HCEC 1CT (cell line): ENCODE results near the gene PKD1L1.

Source experiments
- DNase-seq: peaks from one replicate; pipeline ENCODE4 v3.0.0-alpha.2; 2017

The PKD1L1 gene

DNA sequence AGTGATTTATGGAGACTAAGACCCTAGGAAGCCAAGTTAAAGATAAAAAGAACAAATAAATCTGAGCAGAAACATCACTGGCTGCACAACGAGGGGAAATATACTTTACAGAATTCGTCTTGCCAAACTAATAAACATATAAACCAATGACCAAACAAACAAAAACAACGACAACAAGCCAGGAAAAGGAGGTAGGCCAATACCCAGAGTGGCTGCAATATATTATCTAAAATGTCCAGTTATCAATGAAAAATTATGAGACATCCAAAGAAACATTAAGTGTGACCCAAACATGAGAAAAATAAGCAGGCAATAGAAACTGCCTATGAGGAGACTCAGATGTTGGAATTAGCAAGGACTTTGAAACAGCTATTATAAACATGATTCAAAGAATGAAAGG lies 81.0 kb downstream of the PKD1L1 start:
- no peak for DNase-seq

DNA sequence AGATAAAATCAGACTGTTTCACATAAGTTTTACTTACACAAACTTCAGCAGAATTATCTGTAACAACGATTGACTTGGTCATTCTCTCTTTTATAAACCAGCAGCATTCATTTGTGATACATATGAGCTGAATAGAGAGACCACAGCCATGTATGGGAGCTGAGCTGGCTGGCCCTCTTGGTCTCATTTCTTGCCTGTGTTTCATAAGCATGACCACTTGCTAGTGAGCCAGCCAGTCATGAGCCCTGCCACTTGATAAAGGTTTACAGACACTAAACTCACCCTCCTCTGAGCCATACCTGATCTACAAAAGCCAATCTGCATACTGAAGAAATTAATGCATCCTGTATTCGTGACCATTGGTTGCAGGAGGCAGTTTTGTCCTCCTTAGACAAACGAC lies 82.1 kb downstream of the PKD1L1 start:
- DNase-seq, result no peak

DNA sequence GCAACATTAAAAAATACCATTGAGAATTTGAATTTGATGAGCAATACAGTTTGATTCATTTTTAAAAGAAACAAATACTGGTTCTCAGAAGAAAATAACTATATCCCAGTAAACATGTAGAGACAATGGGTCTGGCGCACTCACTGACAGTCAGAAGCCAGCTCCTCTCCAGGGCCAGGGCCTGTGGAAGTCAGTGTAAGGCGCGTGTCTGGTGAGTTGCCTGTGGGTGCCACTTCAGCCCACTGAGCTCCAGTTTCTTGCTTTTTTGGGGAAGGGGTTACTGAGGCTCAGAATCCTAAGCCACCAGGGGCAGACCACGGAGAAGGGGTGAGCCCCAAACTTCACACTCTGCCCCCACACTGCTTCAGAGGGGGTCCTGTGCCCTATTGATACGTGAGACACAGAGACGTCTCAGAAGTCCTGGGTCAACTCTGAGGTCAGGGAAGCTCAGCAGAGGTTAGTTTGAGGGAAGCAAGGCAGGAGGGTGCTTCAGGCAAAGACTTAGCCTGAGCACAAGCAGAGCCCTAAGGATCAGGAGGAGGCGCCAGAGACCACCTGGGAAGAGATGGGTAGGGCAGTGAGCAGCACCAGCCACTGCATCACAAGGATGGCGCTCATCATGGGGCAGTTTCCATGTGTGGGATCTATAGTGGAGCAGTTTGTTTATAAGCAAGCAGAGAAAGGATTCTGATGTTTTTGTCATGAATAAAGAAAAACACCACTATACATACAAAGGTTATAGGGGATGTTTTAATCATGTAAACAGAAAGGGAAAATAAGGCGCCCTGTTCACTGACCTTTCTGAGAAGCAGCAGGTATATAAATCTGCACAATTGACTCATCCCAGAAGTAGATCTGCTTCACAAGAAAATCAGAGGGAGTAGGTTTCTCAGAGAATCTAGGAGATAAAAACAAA lies 95.7 kb downstream of the PKD1L1 start:
- peak; percentile 20 for DNase-seq

DNA sequence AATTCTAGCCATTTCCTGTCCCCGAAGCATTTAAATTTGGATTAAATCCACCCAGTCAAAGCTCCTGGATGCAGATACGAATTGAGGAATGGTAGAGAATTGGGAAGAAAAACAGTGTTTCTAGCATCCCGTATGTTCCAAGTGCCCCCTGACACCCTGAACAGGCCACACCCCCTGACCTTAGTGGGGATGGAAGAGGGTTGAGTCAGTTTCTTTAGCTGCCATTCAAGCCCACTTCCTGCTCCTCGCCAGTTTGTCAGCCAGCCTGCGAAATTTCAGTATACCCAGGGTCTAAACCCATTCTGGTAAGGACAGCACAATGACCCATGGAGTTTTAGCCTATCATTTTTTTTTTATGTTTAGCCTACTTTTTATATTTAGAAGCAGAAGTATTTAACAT lies 101.1 kb downstream of the PKD1L1 start:
- no peak for DNase-seq

DNA sequence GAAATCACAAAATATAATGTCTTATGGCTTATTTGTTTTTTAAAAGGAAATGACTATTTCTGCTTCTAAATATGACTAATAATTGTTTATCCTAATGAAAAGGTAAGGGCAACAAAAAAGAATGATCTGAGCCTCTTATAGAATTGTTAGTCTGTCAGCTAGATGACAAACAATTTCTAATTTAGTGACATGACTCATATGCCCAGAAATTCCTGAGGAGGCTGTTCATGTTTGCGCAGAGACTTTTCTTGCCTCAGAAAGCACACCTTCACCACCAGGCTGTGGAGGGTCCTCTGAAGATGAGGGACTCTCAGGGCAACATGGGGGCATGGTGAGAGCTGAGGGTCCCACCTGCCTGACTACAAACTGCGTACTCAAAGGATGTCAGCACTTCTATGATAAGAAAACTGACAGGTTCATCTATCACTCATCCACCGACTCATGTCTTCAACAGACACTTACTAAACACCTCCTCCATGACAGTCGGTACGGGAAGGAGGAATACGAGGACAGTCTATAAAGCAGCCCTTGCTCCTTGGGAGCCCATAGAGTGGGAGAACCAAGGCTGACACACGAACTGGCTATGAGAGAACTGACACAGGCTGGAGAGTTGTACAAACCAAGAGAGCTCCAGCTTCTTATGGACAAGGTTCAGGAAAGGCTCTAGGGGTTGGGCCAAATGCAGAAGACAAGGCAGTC lies 102.0 kb downstream of the PKD1L1 start:
- peak; percentile 28 for DNase-seq

DNA sequence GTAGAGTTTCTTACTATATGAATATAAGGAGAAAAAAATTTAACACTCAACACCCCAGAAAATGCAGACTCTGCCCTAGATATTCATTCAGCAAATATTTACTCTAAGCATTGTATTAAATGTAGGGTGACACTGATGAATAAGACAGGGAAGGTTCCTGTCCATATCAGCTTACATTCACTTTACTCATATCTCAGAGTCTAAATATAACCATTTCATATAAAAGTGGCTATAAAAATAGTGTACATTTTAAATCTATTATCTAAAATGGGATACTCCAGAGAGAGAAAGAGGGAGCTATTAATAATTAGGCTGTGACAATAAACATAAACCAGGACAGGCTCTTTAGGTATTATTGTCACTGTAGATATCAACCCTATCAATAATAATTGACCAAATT lies 104.0 kb downstream of the PKD1L1 start:
- DNase-seq, result no peak

DNA sequence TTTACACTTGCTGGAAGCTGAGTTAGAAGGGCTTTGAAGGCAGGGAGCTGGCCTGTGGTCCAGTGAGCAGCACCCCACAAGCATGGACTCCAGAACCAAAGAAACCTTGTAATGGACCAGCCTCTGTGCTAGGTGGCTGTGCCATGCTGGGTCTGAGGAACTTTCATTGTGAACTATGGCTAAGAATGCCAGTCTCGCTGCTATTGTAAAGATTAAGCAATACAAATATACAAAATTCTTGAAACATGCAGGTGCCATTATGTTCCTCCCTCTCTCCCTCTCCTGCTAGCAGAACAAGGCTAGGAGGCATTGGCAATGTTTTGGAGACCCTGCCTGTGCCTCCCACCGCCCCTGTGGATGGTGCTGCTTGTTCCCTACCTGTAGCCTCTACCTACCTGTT lies 105.0 kb downstream of the PKD1L1 start:
- no peak for DNase-seq

DNA sequence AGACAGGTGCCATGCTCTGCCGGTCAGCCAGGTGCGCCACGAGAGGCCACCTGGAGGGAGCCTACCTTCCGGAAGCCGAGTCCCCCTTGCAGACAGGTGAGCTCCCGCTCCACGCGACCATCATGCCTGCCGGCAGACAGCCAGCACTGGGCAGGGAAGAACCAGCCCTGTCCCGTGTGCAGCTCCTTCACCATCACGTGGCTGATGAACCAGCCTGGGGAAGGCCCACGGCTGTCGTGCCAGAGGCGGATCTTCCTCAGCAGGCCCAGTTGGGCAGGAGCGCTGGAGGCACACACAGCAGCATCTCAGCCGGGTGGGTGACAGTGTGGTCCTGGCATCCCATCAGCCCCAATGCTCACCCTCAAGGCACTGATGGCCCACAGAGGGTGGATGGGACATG lies 108.9 kb downstream of the PKD1L1 start:
- DNase-seq, result no peak

DNA sequence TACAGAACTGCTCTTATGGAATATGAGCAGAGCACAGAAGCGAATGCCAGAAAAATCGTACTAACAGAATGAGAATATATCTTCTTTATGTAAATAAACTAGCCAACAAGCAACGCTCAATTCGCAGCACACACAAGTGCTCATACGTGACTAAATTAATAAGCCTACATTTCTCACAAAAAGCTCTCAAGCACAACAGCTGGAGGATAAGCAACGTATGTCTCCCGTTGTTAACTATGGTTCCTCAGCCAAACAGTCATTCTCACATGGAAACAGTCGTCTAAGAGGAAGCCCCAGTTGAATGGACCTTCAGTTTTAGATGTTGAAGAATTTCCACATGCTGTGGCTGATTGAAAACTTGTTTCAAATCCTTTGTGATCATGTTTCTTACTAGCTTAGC lies 110.4 kb downstream of the PKD1L1 start:
- DNase-seq, result no peak

DNA sequence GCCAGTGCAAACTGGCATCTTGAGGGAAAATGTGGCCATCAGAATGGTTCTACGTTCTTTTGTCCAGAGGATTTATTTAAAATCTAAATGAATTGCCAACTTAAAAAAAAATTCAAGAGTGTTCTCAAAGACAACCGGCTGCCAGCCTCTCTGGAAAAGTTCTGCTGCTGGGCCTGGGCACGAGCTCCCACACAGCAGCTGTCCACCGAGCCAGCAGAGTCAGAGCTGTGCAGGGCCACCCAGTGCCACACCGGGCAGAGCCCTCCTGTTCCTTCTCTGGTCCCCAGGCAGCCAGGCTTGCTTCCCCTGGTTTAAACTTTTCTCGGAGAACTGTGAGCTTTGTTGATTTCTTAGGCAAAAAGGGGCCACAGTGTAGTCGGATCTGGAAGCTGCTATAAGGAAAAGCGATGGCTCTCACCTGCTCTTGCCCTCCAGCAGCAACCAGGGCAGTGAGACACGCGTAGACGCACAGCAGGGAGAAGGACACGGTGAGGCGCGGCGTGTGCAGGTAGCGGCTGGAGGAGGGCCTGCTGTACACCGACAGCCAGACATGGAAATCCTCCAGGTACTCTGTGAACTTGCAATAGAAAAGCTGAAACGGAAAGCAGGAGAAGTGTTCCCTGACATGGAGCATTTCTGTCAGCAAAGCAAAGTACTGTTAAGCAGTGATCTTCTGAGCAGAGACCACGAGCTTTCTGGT lies 111.6 kb downstream of the PKD1L1 start:
- no peak for DNase-seq

DNA sequence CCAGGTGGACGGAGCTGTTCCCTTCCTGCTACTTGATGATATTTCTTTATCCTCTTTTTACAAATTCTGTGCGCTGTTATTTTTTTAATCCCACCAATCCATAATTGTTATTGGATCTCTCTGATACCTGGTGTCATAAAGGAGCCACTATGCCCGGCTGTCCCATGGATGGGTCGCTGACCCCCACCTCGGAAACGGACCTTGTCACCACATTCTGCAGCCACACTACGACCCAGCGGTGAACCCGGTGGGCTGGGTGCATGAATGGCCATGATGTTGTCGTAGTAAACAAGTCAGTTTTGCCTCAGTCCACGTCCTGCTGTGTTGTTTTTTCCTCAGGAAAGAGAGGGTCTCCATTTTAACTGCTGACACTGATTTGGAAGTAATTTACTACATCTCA lies 112.2 kb downstream of the PKD1L1 start:
- DNase-seq, result no peak

DNA sequence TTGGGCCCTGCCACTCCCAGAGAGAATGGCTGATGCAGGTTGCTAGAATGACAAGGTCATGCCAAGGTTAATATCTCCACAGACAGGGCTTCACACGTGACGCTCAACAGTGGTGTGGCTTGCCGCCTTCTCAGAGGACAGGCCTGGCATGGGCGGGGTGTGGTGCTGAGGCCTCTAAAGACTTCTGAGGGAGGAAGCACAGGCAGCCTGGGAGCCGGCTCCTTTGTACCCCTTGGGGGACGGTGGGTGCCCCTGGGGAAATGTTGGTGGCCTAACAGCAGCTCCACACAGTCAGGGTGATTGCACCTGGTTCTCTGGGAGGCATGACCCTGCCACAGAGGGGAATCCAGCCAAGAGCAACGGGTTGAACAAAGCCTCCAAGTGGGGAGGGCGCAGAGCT lies 115.1 kb downstream of the PKD1L1 start:
- no peak for DNase-seq

DNA sequence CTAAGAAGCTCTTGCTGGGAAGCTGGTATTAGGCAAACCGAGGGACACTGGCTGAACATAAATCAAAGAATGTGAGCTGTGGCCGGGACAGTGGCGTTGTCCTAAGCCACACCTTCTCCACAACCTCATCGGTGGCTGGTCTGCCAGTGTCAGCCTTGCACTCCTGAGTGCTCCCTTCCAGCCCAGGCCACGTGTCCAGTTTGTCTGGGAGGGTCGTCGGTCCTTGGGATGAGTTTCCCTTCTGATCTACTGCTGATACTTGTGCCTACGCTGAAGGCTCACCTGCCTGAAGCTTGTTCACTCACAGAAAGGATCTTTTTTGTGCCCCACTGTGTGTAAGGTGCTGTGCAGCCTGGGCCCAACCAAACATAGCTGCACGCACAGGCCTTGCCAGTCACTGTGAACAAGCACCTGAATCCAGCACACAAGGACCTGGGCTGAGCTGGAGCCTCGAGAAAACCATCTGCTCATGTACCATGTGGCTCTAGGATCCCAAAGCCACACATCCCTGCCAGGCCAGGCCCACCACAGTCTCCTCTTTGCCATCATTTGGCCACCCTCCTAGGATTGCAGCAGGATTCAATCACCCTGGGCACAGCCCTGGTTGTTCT lies 116.1 kb downstream of the PKD1L1 start:
- no peak for DNase-seq

DNA sequence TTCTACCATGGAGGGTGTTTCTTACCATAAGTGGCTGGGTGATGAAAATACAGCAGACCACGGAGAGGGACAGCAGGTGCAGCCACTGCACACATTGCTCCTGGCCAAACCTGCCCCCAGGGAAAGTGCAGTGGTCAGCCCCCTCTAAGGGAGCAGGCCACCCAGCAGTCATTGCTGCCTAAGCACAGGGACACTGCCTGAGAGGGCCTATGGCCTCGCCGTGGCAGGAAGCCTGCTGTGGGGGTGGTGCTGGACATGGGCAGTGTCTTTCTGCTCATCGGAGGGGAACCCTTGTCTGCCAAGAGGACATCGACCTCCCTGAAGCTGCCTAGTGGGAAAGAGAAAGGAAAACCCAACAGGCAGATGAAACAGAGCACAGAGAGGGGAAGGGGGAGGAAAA lies 118.3 kb downstream of the PKD1L1 start:
- no peak for DNase-seq

DNA sequence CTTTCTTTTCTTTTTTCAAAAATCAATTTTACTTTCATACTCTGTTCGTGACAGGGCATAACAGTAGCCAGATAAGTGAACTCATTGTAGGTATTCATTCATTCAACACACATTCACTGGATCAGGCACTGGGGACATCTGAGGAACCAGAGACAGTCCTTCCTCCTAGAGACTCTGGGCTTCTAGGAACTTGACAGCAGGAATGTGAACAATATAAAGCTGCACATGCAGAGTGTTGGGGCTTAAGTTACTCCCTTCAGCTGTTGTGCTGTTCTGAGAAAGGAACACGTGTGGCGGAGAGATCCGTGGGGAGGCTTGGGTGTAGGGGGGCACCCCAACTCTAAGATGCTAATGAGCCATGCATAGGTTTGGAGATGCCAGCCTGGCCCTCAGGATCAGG lies 120.4 kb downstream of the PKD1L1 start:
- DNase-seq, result no peak

DNA sequence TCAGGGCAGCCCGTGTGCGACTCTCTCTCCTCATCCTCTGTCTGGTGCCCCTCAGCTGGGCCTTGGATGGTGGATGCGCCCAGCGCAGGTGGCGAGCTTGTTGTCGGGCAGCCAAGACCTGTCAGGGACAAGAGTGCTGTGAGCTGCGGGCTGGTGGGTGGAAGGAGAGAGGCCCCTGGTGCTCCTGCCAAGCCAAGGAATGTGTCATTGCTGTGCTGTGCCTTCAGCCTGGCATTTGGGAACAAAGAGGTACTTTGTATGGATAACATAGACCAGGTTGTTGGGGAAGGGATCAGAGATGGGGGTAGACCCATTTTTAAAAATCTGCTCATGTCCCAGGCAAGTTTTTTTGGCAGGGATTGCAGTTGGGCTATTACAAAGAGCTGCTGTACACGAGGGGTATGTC lies 120.9 kb downstream of the PKD1L1 start:
- no peak for DNase-seq

DNA sequence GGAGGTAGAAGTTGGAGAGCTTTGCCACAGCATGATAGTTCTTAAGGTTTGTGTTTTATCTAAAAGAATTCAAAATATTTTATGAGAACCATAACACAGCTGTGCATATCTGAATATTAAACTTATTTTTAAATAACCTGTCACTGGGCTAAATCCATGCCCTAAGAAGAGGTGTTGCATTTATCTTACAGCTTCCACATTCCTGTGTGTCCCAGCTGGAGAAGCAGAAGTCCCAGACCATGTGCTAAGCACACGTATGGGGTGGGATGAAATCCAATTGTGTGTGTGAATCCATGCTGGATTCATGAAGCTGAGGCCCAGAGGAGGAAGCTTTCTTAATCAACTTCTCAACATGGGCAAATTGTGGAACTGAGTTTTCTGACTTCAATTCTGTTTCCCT lies 121.5 kb downstream of the PKD1L1 start:
- DNase-seq, result no peak

DNA sequence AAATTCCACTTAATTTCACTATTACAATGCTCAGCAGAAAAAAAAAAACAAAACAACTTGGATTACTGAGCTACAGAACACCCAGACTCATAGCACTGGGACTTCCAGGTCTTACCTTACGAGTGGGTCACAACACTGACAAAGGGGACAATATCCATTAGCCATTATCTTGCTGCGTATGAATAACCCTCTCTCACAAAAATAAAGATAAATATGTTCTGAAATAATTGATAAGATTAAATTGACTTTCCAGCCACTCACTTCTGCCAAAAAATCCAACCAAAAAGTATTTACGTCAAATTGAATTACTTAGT lies 128.7 kb downstream of the PKD1L1 start:
- DNase-seq, result no peak

DNA sequence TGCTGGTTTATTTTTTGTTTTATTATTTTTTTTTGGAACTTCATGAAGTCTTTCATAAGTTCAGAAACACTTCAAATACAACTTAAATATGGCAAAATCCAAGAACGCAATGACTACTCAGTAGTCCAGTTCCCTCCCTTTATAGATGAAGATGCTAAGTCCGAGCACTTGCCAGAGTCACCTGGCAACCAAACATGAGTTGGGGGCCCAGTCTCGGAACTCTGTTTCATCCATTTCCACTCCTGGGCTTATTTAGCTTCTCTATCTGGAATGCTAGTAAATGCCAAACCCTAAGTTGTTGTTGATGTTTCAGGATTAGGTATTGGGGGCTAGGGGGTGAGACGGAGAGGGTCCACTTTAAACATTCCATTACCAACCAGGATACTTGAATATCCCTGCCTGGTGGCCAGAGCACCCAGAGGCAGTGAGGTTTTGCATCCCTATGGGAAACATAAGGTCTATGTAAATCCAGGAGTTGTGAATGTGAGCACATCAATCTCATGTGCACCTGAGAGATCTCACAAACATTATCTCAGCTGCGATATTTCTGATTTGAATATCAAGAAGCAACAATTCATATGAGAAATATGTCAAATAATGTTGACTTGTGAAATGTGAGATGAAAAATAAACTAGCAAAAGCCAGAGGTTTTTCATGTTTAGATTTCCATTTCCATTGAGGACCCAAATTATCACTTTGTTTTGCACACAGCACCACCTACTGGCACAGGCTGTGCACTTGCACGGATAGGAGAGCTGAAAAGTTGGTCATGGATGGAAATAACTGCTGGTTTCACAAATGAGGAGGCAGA lies 129.3 kb downstream of the PKD1L1 start:
- peak; percentile 68 for DNase-seq

DNA sequence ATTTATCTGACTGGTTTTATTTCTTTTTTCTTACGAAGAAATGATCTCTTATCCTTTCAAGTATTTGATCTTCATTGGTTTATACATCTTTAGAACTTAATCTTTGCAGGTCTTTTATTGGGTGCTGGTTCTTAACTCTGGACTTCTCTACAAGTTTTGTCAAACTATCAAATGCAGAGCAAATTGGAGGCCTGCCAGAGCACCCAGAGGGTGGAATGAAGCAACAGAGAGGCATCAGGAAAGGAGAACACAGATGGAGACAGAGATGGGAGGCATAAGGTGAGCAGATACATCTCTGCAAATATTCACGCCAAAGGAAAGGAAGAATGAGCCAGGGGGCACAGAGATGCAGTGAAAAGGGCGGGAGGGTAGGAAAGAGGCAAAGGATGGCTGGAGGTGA lies 130.3 kb downstream of the PKD1L1 start:
- DNase-seq, result no peak

DNA sequence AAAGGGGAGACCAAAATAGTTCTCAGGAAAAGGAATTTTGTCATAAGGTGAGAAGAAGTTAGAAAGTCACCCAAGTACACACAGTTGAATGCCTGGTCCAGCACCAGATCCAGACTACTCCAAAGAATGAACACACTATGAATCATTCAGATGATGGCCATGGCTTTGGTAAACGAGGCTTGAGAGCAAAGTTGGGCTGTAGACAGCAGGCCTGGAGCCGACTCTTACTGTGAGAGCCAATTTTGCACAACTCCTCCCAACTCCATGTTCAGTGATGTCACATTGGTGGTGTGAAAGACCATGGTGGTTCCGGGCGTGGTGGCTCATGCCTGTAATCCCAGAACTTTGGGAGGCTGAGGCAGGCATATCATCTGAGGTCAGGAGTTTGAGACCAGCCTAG lies 131.6 kb downstream of the PKD1L1 start:
- peak; percentile 71 for DNase-seq

DNA sequence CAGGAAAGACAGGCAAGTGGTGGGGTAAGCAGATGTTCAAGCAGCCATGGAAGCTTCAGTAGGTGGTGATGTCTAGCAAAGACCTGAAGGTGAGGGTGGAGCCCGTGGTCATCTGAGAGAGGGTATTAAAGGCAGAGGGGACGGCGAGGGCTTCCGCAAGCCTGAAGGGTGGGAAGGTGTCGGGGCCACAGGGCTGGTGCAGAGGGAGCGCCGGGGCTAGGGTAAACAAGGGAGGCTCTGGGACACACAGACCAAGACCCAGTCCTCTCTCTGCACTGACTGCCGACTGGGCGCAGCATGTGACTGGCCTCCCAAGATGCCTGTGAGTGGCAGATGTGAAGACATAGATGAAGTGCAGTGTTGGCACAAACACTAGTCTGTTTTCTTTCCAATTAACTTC lies 132.4 kb downstream of the PKD1L1 start:
- no peak for DNase-seq
